Stomach (tissue), 19 donors: Measurements from ENCODE around the gene USP17L18. TPM values are rescaled to one million over a fixed set of nuclear protein-coding genes. Genes with fewer than 3 reads are reported as not detected.
"Not testable (repeated sequence)": the region's sequence is repeated elsewhere in the genome, so short reads cannot be mapped to it uniquely, and the experiment has no call there.

ENCODE experiments used
- DNase-seq, 2 donors: peaks; one replicate each; pipeline versions ENCODE4 v3.0.0 to v3.0.0-alpha.2; 2013 to 2019
- H3K27ac ChIP-seq, 5 donors: fragments of 200-600 bp in 4 of 5; sonication (generic) in 4 of 5; one replicate each; pipeline ENCODE4 v1.5.1; 2013 to 2019; ENCODE audit warnings: mild to moderate bottlenecking in 1 of 5, moderate library complexity in 1 of 5
- H3K27me3 ChIP-seq, 3 donors: fragments of 200-600 bp; sonication (generic); one replicate each; pipeline ENCODE4 v1.5.1; 2017 to 2019; ENCODE audit warnings: mixed run types in 1 of 3
- H3K36me3 ChIP-seq, 4 donors: fragments of 200-600 bp; sonication (generic); 1 replicate in 3 of 4; 2 replicates in 1 of 4; pipeline ENCODE4 v1.5.1; 2016 to 2019
- H3K4me1 ChIP-seq, 4 donors: fragments of 200-600 bp; sonication (generic); one replicate each; pipeline ENCODE4 v1.5.1; 2016 to 2019
- H3K4me3 ChIP-seq, 4 donors: fragments of 200-600 bp; sonication (generic) in 3 of 4; one replicate each; pipeline ENCODE4 v1.5.1; 2016 to 2019; ENCODE audit warnings: mild to moderate bottlenecking in 1 of 4
- H3K9me3 ChIP-seq, 4 donors: fragments of 200-600 bp; sonication (generic); one replicate each; pipeline ENCODE4 v1.5.1; 2016 to 2019
- WGBS, 5 donors: extraction: QIAGEN DNeasy Blood & Tissue Kit in 3 of 5; methylation state at CpG; one replicate each; pipeline versions ENCODE4 v1.1.5 to v1.1.7; 2013 to 2018; 5-methylcytosine and 5-hydroxymethylcytosine counted together
- intact Hi-C: fragments of 100-400 bp; cut with DNase I; formaldehyde crosslinking; loops from one replicate; pipeline ENCODE4 v1.15.1; 2023; ENCODE audit warnings: low total_unique reads
- long read RNA-seq, 10 donors: transcript quantifications; one replicate each; lab custom pipeline, GENCODE V29; 2026
- polyA plus RNA-seq, 3 donors: library from polyadenylated mRNA; stranded (reverse); fragments of 200-250 nt; gene quantifications; one replicate each; pipeline ENCODE4 v1.2.3, GENCODE V29; 2013
- total RNA-seq, 5 donors: library from RNA; depleted of rRNA; stranded (reverse); fragments of >200 nt; gene quantifications; one replicate each; pipeline versions ENCODE4 v1.1.0 to v1.2.3, GENCODE V29; 2014 to 2016
- donor health status: healthy with polysubstance abuse.
- donor health status: Bipolar disorder and iron deficiency.
- donor health status: healthy.

Gene USP17L18, protein sequence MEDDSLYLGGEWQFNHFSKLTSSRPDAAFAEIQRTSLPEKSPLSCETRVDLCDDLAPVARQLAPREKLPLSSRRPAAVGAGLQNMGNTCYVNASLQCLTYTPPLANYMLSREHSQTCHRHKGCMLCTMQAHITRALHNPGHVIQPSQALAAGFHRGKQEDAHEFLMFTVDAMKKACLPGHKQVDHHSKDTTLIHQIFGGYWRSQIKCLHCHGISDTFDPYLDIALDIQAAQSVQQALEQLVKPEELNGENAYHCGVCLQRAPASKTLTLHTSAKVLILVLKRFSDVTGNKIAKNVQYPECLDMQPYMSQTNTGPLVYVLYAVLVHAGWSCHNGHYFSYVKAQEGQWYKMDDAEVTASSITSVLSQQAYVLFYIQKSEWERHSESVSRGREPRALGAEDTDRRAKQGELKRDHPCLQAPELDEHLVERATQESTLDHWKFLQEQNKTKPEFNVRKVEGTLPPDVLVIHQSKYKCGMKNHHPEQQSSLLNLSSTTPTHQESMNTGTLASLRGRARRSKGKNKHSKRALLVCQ
- not detected for total RNA-seq
- not detected for polyA plus RNA-seq
- long read RNA-seq, donor 1, result 0 reads
- long read RNA-seq, donor 2, result 0 reads
- long read RNA-seq, donor 3, result 0 reads
- long read RNA-seq, donor 4, result 0 reads
- long read RNA-seq, donor 5, result 0 reads
- long read RNA-seq, donor 6, result 0 reads
- long read RNA-seq, donor 7, result 0 reads
- long read RNA-seq, donor 8, result 0 reads
- long read RNA-seq, donor 9, result 0 reads
- long read RNA-seq, donor 10, result 0 reads

DNA sequence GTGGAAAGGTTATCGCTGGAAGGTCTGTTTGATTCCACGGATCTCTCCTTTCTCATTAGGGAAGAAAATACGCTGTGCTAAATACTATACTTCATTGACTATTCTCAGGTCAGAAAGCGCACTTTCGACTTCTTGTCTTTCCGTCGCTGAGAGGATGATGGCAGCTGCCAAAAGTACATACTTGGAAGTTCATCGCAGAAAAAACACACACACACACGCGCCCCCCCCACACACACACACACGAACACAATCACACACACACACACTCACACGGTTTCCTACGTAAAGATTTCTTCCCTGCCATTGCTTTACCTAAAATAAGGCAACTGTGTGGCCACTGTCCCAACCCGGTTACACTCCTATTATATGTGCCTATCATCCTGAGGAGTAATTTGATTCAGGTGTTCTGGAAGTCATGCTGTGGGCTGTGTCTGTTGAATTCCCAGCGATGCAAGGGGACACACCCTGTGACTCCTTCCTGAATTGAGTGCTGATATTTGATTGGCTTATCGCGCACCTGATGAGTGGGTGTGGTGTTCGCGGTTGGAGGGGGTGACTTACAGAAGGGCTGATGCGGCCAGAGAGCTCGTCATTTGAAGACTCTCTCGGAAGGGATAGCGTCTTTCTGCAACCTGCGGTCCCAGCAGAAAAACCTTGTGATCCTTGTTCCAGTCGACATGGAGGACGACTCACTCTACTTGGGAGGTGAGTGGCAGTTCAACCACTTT lies at the start of gene USP17L18:
TSS of gene USP17L18 (plus strand) at position 678 of the 728 bp plus-strand sequence. CDS start at position 678, 0 bp downstream.
- H3K4me3 ChIP-seq, H3K27ac ChIP-seq, H3K4me1 ChIP-seq, H3K27me3 ChIP-seq, intact Hi-C loops, H3K36me3 ChIP-seq, H3K9me3 ChIP-seq: not testable (repeated sequence)
- WGBS, 5 donors, result 84 to 92% (median 87%) methylated on average over 8 to 20 of the region's 26 CpGs
- peak; percentile 3 to 26 for DNase-seq

DNA sequence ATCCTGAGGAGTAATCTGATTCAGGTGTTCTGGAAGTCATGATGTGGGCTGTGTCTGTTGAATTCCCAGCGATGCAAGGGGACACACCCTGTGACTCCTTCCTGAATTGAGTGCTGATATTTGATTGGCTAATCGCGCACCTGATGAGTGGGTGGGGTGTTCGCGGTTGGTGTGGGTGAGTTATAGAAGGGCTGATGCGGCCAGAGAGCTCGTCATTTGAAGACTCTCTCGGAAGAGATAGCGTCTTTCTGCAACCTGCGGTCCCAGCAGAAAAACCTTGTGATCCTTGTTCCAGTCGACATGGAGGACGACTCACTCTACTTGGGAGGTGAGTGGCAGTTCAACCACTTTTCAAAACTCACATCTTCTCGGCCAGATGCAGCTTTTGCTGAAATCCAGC lies 38.1 kb upstream of the USP17L18 start, which contains the start of gene USP17L10:
TSS of gene USP17L10 (plus strand) at position 301 of the 400 bp plus-strand sequence. CDS start at position 301, 0 bp downstream.
- H3K27me3 ChIP-seq, intact Hi-C loops, H3K4me1 ChIP-seq, DNase-seq, H3K36me3 ChIP-seq, H3K4me3 ChIP-seq, H3K27ac ChIP-seq, H3K9me3 ChIP-seq: not testable (repeated sequence)
- 92% methylated on average over 11 of the region's 13 CpGs; no CpG with 5 or more reads in 4 of the 5 donors for WGBS, 5 donors

DNA sequence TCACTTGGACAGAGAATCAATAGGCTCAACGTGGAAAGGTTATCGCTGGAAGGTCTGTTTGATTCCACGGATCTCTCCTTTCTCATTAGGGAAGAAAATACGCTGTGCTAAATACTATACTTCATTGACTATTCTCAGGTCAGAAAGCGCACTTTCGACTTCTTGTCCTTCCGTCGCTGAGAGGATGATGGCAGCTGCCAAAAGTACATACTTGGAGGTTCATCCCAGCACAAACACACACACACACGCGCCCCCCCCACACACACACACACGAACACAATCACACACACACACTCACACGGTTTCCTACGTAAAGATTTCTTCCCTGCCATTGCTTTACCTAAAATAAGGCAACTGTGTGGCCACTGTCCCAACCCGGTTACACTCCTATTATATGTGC lies 33.7 kb upstream of the USP17L18 start:
- H3K27ac ChIP-seq, H3K9me3 ChIP-seq, H3K27me3 ChIP-seq, H3K36me3 ChIP-seq, H3K4me3 ChIP-seq, intact Hi-C loops, H3K4me1 ChIP-seq: not testable (repeated sequence)
- WGBS, 5 donors, result 73 to 83% (median 81%) methylated on average over 9 to 11 of the region's 14 CpGs
- DNase-seq, result peak in 1 of 2 donors; percentile 18

DNA sequence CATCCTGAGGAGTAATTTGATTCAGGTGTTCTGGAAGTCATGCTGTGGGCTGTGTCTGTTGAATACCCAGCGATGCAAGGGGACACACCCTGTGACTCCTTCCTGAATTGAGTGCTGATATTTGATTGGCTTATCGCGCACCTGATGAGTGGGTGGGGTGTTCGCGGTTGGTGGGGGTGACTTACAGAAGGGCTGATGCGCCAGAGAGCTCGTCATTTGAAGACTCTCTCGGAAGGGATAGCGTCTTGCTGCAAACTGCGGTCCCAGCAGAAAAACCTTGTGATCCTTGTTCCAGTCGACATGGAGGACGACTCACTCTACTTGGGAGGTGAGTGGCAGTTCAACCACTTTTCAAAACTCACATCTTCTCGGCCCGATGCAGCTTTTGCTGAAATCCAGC lies 33.3 kb upstream of the USP17L18 start, which contains the start of gene USP17L11:
TSS of gene USP17L11 (plus strand) at position 301 of the 400 bp plus-strand sequence. CDS start at position 301, 0 bp downstream.
- 96% methylated on average over 10 of the region's 14 CpGs; no CpG with 5 or more reads in 4 of the 5 donors for WGBS, 5 donors
- H3K9me3 ChIP-seq, H3K4me3 ChIP-seq, H3K27ac ChIP-seq, H3K36me3 ChIP-seq, H3K27me3 ChIP-seq, intact Hi-C loops, H3K4me1 ChIP-seq, DNase-seq: not testable (repeated sequence)

DNA sequence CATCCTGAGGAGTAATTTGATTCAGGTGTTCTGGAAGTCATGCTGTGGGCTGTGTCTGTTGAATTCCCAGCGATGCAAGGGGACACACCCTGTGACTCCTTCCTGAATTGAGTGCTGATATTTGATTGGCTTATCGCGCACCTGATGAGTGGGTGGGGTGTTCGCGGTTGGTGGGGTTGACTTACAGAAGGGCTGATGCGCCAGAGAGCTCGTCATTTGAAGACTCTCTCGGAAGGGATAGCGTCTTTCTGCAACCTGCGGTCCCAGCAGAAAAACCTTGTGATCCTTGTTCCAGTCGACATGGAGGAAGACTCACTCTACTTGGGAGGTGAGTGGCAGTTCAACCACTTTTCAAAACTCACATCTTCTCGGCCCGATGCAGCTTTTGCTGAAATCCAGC lies 28.6 kb upstream of the USP17L18 start, which contains the start of gene USP17L12:
TSS of gene USP17L12 (plus strand) at position 301 of the 400 bp plus-strand sequence. CDS start at position 301, 0 bp downstream.
- H3K36me3 ChIP-seq, H3K4me1 ChIP-seq, H3K4me3 ChIP-seq, H3K27me3 ChIP-seq, H3K27ac ChIP-seq, DNase-seq, intact Hi-C loops, H3K9me3 ChIP-seq: not testable (repeated sequence)
- WGBS, 5 donors, result no CpG with 5 or more reads among the region's 13 CpGs

DNA sequence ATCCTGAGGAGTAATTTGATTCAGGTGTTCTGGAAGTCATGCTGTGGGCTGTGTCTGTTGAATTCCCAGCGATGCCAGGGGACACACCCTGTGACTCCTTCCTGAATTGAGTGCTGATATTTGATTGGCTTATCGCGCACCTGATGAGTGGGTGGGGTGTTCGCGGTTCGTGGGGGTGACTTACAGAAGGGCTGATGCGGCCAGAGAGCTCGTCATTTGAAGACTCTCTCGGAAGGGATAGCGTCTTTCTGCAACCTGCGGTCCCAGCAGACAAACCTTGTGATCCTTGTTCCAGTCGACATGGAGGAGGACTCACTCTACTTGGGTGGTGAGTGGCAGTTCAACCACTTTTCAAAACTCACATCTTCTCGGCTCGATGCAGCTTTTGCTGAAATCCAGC lies 23.8 kb upstream of the USP17L18 start, which contains the start of gene USP17L13:
TSS of gene USP17L13 (plus strand) at position 301 of the 400 bp plus-strand sequence. CDS start at position 301, 0 bp downstream.
- H3K36me3 ChIP-seq, H3K4me3 ChIP-seq, H3K27me3 ChIP-seq, H3K9me3 ChIP-seq, intact Hi-C loops, DNase-seq, H3K27ac ChIP-seq, H3K4me1 ChIP-seq: not testable (repeated sequence)
- no CpG with 5 or more reads among the region's 14 CpGs for WGBS, 5 donors

DNA sequence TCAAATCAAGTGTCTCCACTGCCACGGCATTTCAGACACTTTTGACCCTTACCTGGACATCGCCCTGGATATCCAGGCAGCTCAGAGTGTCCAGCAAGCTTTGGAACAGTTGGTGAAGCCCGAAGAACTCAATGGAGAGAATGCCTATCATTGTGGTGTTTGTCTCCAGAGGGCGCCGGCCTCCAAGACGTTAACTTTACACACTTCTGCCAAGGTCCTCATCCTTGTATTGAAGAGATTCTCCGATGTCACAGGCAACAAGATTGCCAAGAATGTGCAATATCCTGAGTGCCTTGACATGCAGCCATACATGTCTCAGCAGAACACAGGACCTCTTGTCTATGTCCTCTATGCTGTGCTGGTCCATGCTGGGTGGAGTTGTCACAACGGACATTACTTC lies 18.2 kb upstream of the USP17L18 start:
- H3K9me3 ChIP-seq, H3K27ac ChIP-seq, H3K27me3 ChIP-seq, H3K36me3 ChIP-seq, H3K4me1 ChIP-seq, H3K4me3 ChIP-seq, intact Hi-C loops: not testable (repeated sequence)
- peak in 1 of 2 donors; percentile 22 for DNase-seq
- 88 to 92% (median 89%) methylated on average over 2 to 5 of the region's 8 CpGs for WGBS, 5 donors

DNA sequence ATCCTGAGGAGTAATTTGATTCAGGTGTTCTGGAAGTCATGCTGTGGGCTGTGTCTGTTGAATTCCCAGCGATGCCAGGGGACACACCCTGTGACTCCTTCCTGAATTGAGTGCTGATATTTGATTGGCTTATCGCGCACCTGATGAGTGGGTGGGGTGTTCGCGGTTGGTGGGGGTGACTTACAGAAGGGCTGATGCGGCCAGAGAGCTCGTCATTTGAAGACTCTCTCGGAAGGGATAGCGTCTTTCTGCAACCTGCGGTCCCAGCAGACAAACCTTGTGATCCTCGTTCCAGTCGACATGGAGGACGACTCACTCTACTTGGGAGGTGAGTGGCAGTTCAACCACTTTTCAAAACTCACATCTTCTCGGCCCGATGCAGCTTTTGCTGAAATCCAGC lies 14.3 kb upstream of the USP17L18 start, which contains the start of gene USP17L15:
TSS of gene USP17L15 (plus strand) at position 301 of the 400 bp plus-strand sequence. CDS start at position 301, 0 bp downstream.
- not testable (repeated sequence) for DNase-seq
- no CpG with 5 or more reads among the region's 15 CpGs for WGBS, 5 donors

DNA sequence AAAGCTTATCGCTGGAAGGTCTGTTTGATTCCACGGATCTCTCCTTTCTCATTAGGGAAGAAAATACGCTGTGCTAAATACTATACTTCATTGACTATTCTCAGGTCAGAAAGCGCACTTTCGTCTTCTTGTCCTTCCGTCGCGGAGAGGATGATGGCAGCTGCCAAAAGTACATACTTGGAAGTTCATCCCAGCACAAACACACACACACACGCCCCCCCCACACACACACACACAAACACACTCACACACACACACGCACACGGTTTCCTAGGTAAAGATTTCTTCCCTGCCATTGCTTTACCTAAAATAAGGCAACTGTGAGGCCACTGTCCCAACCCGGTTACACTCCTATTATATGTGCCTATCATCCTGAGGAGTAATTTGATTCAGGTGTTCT lies 10.0 kb upstream of the USP17L18 start:
- H3K36me3 ChIP-seq, intact Hi-C loops, H3K27ac ChIP-seq, H3K27me3 ChIP-seq, H3K9me3 ChIP-seq, H3K4me1 ChIP-seq, H3K4me3 ChIP-seq: not testable (repeated sequence)
- 77 to 84% (median 83%) methylated on average over 8 to 11 of the region's 12 CpGs; no CpG with 5 or more reads in 2 of the 5 donors for WGBS, 5 donors
- peak; percentile 1 to 18 for DNase-seq

More for the DNA sequence above, 14.3 kb upstream of the USP17L18 start, which contains the start of gene USP17L15:
- H3K27me3 ChIP-seq, intact Hi-C loops, H3K9me3 ChIP-seq, H3K27ac ChIP-seq, H3K4me3 ChIP-seq, H3K4me1 ChIP-seq, H3K36me3 ChIP-seq: not testable (repeated sequence)

DNA sequence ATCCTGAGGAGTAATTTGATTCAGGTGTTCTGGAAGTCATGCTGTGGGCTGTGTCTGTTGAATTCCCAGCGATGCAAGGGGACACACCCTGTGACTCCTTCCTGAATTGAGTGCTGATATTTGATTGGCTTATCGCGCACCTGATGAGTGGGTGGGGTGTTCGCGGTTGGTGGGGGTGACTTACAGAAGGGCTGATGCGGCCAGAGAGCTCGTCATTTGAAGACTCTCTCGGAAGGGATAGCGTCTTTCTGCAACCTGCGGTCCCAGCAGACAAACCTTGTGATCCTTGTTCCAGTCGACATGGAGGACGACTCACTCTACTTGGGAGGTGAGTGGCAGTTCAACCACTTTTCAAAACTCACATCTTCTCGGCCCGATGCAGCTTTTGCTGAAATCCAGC lies 4.9 kb upstream of the USP17L18 start, which contains the start of gene USP17L17:
TSS of gene USP17L17 (plus strand) at position 301 of the 400 bp plus-strand sequence. CDS start at position 301, 0 bp downstream.
- H3K9me3 ChIP-seq, H3K4me1 ChIP-seq, H3K4me3 ChIP-seq, DNase-seq, intact Hi-C loops, H3K27me3 ChIP-seq, H3K36me3 ChIP-seq, H3K27ac ChIP-seq: not testable (repeated sequence)
- WGBS, 5 donors, result 86 to 98% (median 96%) methylated on average over 5 to 7 of the region's 14 CpGs

DNA sequence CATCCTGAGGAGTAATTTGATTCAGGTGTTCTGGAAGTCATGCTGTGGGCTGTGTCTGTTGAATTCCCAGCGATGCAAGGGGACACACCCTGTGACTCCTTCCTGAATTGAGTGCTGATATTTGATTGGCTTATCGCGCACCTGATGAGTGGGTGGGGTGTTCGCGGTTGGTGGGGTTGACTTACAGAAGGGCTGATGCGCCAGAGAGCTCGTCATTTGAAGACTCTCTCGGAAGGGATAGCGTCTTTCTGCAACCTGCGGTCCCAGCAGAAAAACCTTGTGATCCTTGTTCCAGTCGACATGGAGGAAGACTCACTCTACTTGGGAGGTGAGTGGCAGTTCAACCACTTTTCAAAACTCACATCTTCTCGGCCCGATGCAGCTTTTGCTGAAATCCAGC lies 4.6 kb downstream of the USP17L18 start, which contains the start of gene USP17L19:
TSS of gene USP17L19 (plus strand) at position 301 of the 400 bp plus-strand sequence. CDS start at position 301, 0 bp downstream.
- WGBS, 5 donors, result no CpG with 5 or more reads among the region's 13 CpGs
- H3K4me3 ChIP-seq, intact Hi-C loops, H3K27me3 ChIP-seq, H3K4me1 ChIP-seq, H3K27ac ChIP-seq, H3K9me3 ChIP-seq, DNase-seq, H3K36me3 ChIP-seq: not testable (repeated sequence)
